Liver (tissue), 3 donors: ENCODE measurements around the gene ANKRD29.

Source experiments
- EGR1 ChIP-seq, 2 donors: IDR thresholded peaks; 2 replicates each; pipeline ENCODE4 v1.6.1; 2016 to 2018; ENCODE audit warnings: antibody characterized with exemption in 2 of 2, low read depth in 2 of 2
- HNF4A ChIP-seq, 2 donors: conservative IDR thresholded peaks; 2 replicates each; pipeline ENCODE4 v1.6.1; 2016; ENCODE audit warnings: antibody characterized with exemption in 2 of 2, mild to moderate bottlenecking in 2 of 2
- HNF4G ChIP-seq: IDR thresholded peaks from 2 replicates; pipeline ENCODE4 v1.6.1; 2016; ENCODE audit warnings: antibody characterized with exemption
- JUND ChIP-seq, 2 donors: IDR thresholded peaks; 2 replicates each; pipeline ENCODE4 v1.6.1; 2016; ENCODE audit warnings: antibody characterized with exemption in 2 of 2
- MAX ChIP-seq: IDR thresholded peaks from 2 replicates; pipeline ENCODE4 v1.6.1; 2016; ENCODE audit warnings: antibody characterized with exemption
- RAD21 ChIP-seq, 2 donors: IDR thresholded peaks; 2 replicates each; pipeline ENCODE4 v1.6.1; 2016; ENCODE audit warnings: antibody characterized with exemption in 2 of 2, mild to moderate bottlenecking in 2 of 2
- REST ChIP-seq: IDR thresholded peaks from 2 replicates; pipeline ENCODE4 v1.6.1; 2016; ENCODE audit warnings: antibody characterized with exemption, mild to moderate bottlenecking
- YY1 ChIP-seq: IDR thresholded peaks from 2 replicates; pipeline ENCODE4 v1.6.1; 2016; ENCODE audit warnings: antibody characterized with exemption, mild to moderate bottlenecking
- TF ChIP-seq, protein P1 (sequence below): fragments of 150-350 bp; IDR thresholded peaks from 2 replicates; pipeline ENCODE4 v1.5.1; 2017; ENCODE audit warnings: improper control_type of control experiment, low read depth, low read length; ENCODE audit not compliant: missing input control
- TF ChIP-seq, protein P2 (sequence below): IDR thresholded peaks from 2 replicates; pipeline ENCODE4 v1.6.1; 2016; ENCODE audit warnings: antibody characterized with exemption
- donor health status: healthy.
- donor health status: healthy.

- TF ChIP-seq, protein P1, sequence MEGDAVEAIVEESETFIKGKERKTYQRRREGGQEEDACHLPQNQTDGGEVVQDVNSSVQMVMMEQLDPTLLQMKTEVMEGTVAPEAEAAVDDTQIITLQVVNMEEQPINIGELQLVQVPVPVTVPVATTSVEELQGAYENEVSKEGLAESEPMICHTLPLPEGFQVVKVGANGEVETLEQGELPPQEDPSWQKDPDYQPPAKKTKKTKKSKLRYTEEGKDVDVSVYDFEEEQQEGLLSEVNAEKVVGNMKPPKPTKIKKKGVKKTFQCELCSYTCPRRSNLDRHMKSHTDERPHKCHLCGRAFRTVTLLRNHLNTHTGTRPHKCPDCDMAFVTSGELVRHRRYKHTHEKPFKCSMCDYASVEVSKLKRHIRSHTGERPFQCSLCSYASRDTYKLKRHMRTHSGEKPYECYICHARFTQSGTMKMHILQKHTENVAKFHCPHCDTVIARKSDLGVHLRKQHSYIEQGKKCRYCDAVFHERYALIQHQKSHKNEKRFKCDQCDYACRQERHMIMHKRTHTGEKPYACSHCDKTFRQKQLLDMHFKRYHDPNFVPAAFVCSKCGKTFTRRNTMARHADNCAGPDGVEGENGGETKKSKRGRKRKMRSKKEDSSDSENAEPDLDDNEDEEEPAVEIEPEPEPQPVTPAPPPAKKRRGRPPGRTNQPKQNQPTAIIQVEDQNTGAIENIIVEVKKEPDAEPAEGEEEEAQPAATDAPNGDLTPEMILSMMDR, result no peak
- no peak for TF ChIP-seq EGR1 (IDR thresholded peaks at IDR 0.05; ENCODE audit: low read depth in 2 of 2)
- no peak for TF ChIP-seq HNF4G
- no peak for TF ChIP-seq RAD21 (IDR thresholded peaks at IDR 0.05)
- no peak for TF ChIP-seq REST
- TF ChIP-seq, protein P2, sequence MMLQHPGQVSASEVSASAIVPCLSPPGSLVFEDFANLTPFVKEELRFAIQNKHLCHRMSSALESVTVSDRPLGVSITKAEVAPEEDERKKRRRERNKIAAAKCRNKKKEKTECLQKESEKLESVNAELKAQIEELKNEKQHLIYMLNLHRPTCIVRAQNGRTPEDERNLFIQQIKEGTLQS, result no peak
- TF ChIP-seq MAX, result no peak
- no peak for TF ChIP-seq YY1
- no peak for TF ChIP-seq JUND (IDR thresholded peaks at IDR 0.05)
- TF ChIP-seq HNF4A (conservative IDR thresholded peaks at IDR 0.05), result no peak
Measured at GRCh38 chr18:23683155-23683554, 20.4 kb upstream of the ANKRD29 start.
